Activated T-helper 2 cell treated with anti-CD3 and anti-CD28 coated beads, Interferon-gamma antibody, Interleukin-2, Interleukin-4, amounts not matched to agents 10 μg/mL and 5 μg/mL and 100 μg/mL, durations not matched to agents 14 hours and 24 hours and 36 hours (primary cell): ENCODE results near the gene RTN4R. TPM values are rescaled to one million over a fixed set of nuclear protein-coding genes. Genes with fewer than 3 reads are reported as not detected.
A peak's percentile ranks its signal among the peaks of the same experiment; 100 is the strongest.

Experiments used
- DNase-seq: peaks from one replicate; pipeline ENCODE4 v3.0.0; 2021; ENCODE audit warnings: low spot score
- H3K27ac Mint-ChIP-seq: one replicate; pipeline ENCODE4 v1.8.0; 2021; ENCODE audit warnings: mixed read lengths
- H3K27me3 Mint-ChIP-seq: one replicate; pipeline ENCODE4 v1.8.0; 2021; ENCODE audit warnings: low read depth, mixed read lengths
- H3K36me3 Mint-ChIP-seq: one replicate; pipeline ENCODE4 v1.8.0; 2021; ENCODE audit warnings: low read depth, mixed read lengths
- H3K4me1 Mint-ChIP-seq: one replicate; pipeline ENCODE4 v1.8.0; 2021; ENCODE audit warnings: low read depth, mixed read lengths
- H3K4me3 Mint-ChIP-seq: one replicate; pipeline ENCODE4 v1.8.0; 2021; ENCODE audit warnings: low read depth, mild to moderate bottlenecking, moderate library complexity, mixed read lengths
- H3K9me3 Mint-ChIP-seq: one replicate; pipeline ENCODE4 v1.8.0; 2021; ENCODE audit warnings: mixed read lengths
- intact Hi-C: fragments of 100-400 bp; cut with micrococcal nuclease; formaldehyde crosslinking; loops from one replicate; pipeline ENCODE4 v1.15.1; 2023
- total RNA-seq: library from RNA; stranded (reverse); gene quantifications from 2 replicates; pipeline ENCODE4 v1.2.3, GENCODE V29; 2022

Gene RTN4R
- total RNA-seq, 1 donor from 2014 or later = 1.9 TPM

DNA sequence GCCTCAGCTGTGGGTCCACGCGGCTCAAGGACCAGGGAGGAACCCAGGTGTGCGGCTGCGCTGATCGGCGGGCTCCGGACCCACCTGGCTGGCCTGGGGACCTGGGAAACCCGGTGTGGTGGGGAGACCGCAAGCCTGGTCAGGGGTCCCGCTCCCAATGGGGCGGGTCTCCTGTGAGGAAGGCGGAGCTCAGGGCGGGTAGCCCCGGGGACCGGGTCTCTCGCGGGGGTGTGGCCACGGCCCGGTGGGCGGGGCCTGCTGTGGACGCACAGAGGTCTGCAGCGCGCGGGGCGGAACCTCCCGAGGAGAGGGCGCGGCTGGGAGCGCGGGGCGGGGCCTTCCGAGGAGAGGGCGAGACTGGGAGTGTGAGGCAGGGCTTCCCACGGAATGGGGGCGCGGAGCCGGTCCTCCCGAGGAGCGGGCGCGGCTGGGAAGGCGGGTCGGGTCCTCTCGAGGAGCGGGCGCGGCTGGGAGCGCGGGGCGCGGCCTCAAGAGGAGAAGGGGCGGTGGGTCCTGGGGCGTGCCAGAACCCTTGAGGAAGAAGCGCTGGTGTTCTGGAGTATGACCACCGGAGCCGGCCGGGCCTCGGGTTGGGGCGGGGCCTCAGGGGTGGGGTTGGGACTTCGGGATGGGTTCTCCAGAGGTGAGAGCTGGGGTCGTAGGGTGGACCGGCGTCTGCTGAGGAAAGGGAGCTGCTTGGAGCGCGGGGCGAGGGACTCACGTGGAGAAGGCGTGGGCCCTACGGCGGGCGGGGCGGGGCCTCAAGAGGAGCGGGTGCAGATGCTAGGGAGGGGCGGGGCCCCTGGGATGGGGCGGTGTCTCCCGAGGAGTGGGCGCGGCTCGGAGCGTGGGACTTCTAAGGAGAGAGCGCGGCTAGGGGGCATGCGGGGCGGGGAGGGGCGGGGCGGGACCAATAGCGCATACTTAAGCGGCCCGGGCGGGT, 31.0 kb upstream of the RTN4R start:
- intact Hi-C loops = loop anchor here (2.0 kb wide), 1 partner anchor 22 kb away; the partner anchor contains the start of gene DGCR6L
- H3K36me3 Mint-ChIP-seq = no peaks in the 10 kb centered on the region
- no peaks in the 10 kb centered on the region for H3K9me3 Mint-ChIP-seq
- peaks cover 2% of the 10 kb centered on the region for H3K4me1 Mint-ChIP-seq
- DNase-seq = peak; percentile 87
- H3K27ac Mint-ChIP-seq = no peak overlapping the region
- peaks cover 26% of the 10 kb centered on the region for H3K27me3 Mint-ChIP-seq
- H3K4me3 Mint-ChIP-seq = peak overlapping the region; percentile 79

- H3K36me3 Mint-ChIP-seq = no peaks in the 10 kb centered on the region
- H3K27ac Mint-ChIP-seq = no peak overlapping the region
- peaks cover 26% of the 10 kb centered on the region for H3K27me3 Mint-ChIP-seq
- peaks cover 2% of the 10 kb centered on the region for H3K4me1 Mint-ChIP-seq
- H3K4me3 Mint-ChIP-seq = peak overlapping the region; percentile 49
- DNase-seq = no peak
- intact Hi-C loops = loop anchor here (2.0 kb wide), 1 partner anchor 23 kb away; the partner anchor contains the start of gene DGCR6L
- H3K9me3 Mint-ChIP-seq = no peaks in the 10 kb centered on the region
Measured at GRCh38 chr22:20298110-20298802, 30.1 kb upstream of the RTN4R start.

DNA sequence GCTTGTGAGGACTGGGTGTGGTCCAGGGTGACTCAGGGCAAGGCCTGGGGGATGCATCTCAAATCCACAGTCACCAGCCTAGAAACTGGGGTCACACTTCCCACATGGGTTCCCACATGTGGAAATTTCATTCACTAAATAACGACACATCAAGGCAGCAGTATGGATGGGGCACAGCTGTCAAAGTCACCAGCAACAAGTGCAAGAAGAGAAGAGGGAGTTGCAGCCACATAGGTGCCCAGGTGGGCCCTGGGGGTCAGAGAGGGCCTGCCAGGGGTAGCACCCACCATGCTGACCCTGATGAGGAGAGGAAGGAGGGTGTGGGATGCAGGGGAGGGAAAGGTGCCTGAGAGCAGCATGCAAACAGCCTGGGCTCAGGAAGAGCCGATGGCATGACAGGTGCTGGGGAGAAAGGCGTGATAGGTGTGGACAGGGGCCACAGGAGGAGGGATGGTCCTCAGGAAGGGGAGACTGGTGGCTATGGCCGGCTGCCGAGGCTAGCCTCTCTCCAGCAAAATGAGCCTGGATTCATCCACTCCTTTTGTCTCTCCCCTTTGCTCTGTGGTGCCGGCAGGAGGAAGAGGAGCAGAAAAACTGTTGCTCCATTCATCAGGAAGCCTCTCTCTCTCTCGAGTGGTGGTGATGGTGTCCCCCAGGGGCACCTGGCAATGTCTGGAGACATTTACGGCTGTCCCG, 29.4 kb upstream of the RTN4R start:
- Mint-ChIP-seq H3K9me3 (no peaks in the 10 kb centered on the region), H3K36me3 (no peaks in the 10 kb centered on the region), H3K4me3 (peak overlapping the region; percentile 49), H3K27me3 (peaks cover 23% of the 10 kb centered on the region), H3K4me1 (no peaks in the 10 kb centered on the region), H3K27ac (no peak overlapping the region)
- intact Hi-C loops = loop anchor here (2.0 kb wide), 1 partner anchor 23 kb away; the partner anchor contains the start of gene DGCR6L
- DNase-seq = no peak

DNA sequence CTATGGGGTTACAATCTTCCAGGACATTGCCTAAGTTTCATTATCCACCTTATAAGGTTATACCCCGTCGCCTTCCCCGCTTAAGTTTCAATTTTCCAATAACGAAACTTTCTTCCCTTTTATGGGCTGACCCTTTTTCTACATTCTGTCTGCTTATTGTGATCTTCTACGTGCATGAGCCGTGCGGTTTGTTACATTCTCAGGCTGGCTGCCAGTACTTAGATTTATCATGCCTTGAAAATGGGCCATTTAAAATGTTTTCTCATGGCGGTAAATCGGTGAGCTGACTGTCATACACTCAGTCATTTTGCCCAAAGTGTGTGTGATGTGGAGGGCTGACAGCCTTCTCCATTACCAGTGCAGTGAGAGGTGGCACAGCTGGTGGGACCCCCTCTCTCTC, 28.5 kb upstream of the RTN4R start:
- Mint-ChIP-seq H3K4me1 (no peaks in the 10 kb centered on the region), H3K27ac (no peak overlapping the region), H3K36me3 (no peaks in the 10 kb centered on the region), H3K9me3 (no peaks in the 10 kb centered on the region), H3K4me3 (no peak overlapping the region), H3K27me3 (peaks cover 19% of the 10 kb centered on the region)
- intact Hi-C loops = no loop called here
- DNase-seq = no peak

DNA sequence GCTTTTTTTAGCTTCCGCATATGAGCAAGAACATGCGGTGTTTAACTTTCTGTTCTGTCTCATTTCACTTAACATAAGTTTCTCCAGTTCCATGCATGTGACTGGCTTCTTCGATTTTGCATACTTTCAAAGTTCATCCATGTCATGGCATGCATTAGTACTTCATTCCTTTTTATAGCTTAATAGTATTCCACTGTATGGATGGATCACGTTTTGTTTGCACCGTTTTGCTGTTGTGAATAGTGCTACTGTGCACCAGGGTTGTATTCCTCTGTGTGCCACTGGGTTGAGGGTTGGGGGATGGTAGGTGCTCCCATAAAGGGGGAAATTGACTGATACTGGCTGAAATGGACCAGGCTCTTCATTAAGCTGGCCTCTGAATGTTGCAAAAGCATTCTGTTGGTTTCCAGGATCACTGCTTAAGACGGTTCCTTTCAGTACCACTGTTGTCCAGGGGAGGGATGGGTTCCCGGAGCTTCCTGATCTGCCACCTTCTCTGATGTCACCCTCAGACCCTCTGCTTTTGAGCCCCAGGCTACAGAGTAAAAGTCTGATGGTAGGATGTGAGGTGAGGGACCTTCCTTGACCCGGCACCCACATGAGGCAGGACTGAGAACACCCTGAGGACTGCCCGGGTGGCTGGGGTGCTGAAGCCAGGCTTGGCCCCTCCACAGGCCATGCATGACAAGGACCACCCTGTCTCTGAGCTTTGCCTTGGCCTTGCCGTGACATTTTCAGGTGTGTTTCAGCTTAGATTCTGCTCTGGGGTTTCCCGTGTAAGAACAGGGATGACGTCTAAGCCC, 27.3 kb upstream of the RTN4R start:
- intact Hi-C loops = no loop called here
- no peaks in the 10 kb centered on the region for H3K9me3 Mint-ChIP-seq
- no peak for DNase-seq
- H3K4me1 Mint-ChIP-seq = no peaks in the 10 kb centered on the region
- H3K4me3 Mint-ChIP-seq = no peak overlapping the region
- peaks cover 11% of the 10 kb centered on the region for H3K27me3 Mint-ChIP-seq
- no peak overlapping the region for H3K27ac Mint-ChIP-seq
- H3K36me3 Mint-ChIP-seq = no peaks in the 10 kb centered on the region

DNA sequence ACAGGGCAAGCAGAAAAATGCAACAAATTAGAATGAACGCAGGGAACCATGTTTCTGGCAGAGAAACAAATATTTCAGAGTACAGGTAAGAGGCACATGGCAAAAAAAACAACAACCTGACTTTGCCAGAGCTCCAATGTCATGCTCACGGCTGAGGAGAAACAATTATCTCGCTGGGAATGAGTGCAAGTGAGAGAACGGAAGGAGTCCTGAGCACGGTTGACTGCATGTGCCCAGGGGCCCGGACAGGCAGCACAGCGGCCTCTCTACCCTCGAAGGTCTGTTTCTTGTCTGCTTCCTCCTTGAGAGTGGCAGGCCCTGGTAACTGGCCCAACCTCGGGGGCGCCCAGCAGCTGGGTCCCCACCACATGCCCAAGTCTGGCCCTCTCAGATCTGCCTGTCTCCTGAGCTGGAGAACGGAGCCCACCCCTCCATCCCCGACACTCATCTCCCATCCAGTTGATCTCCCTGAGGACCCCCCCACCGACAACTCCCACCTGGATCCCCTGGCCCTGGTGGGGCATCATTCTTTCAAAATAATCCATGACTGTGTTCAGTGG, 24.6 kb upstream of the RTN4R start:
- Mint-ChIP-seq H3K4me1 (no peaks in the 10 kb centered on the region), H3K9me3 (no peaks in the 10 kb centered on the region), H3K36me3 (no peaks in the 10 kb centered on the region), H3K27ac (no peak overlapping the region), H3K27me3 (peaks cover 6% of the 10 kb centered on the region), H3K4me3 (no peak overlapping the region)
- intact Hi-C loops = no loop called here
- no peak for DNase-seq

DNA sequence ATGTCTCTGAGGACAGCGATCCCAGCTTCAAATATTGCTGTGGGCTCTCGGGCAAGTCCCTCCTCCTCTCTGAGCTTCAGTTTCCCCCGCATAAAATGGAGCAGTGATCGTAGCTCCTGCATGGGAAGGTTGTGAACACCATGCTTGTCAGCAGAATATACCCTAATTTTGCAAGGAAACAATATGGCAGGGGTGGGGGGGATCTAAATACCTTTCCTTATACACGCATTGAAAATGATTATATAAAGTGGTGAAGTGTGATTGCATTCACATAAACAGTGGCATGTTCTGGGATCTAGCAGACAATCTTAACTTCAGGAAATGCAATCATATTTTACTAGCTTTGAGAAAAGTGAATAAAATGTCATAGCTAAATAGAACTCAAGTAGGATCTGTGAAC, 24.0 kb upstream of the RTN4R start:
- no peak overlapping the region for H3K4me3 Mint-ChIP-seq
- H3K27ac Mint-ChIP-seq = no peak overlapping the region
- H3K27me3 Mint-ChIP-seq = peaks cover under 1% of the 10 kb centered on the region
- no peak for DNase-seq
- H3K4me1 Mint-ChIP-seq = no peaks in the 10 kb centered on the region
- no peaks in the 10 kb centered on the region for H3K36me3 Mint-ChIP-seq
- intact Hi-C loops = no loop called here
- H3K9me3 Mint-ChIP-seq = no peaks in the 10 kb centered on the region

GRCh38 chr22:20291604-20292063, 23.5 kb upstream of the RTN4R start:
- Mint-ChIP-seq H3K36me3 (no peaks in the 10 kb centered on the region), H3K9me3 (no peaks in the 10 kb centered on the region), H3K4me3 (no peak overlapping the region), H3K27me3 (no peaks in the 10 kb centered on the region), H3K27ac (no peak overlapping the region), H3K4me1 (no peaks in the 10 kb centered on the region)
- intact Hi-C loops = no loop called here
- DNase-seq = no peak

GRCh38 chr22:20291249-20291586, 23.1 kb upstream of the RTN4R start:
- no peaks in the 10 kb centered on the region for H3K36me3 Mint-ChIP-seq
- H3K27me3 Mint-ChIP-seq = no peaks in the 10 kb centered on the region
- DNase-seq = no peak
- H3K4me3 Mint-ChIP-seq = no peak overlapping the region
- no peak overlapping the region for H3K27ac Mint-ChIP-seq
- intact Hi-C loops = no loop called here
- no peaks in the 10 kb centered on the region for H3K9me3 Mint-ChIP-seq
- no peaks in the 10 kb centered on the region for H3K4me1 Mint-ChIP-seq

- no peaks in the 10 kb centered on the region for H3K9me3 Mint-ChIP-seq
- no peaks in the 10 kb centered on the region for H3K27me3 Mint-ChIP-seq
- DNase-seq = no peak
- no peak overlapping the region for H3K4me3 Mint-ChIP-seq
- H3K4me1 Mint-ChIP-seq = no peaks in the 10 kb centered on the region
- intact Hi-C loops = no loop called here
- H3K36me3 Mint-ChIP-seq = no peaks in the 10 kb centered on the region
- no peak overlapping the region for H3K27ac Mint-ChIP-seq
Measured at GRCh38 chr22:20290578-20291248, 22.6 kb upstream of the RTN4R start.

GRCh38 chr22:20290045-20290392, 21.9 kb upstream of the RTN4R start:
- Mint-ChIP-seq H3K9me3 (no peaks in the 10 kb centered on the region), H3K4me3 (no peak overlapping the region), H3K27ac (no peak overlapping the region), H3K4me1 (no peaks in the 10 kb centered on the region), H3K36me3 (no peaks in the 10 kb centered on the region), H3K27me3 (no peaks in the 10 kb centered on the region)
- intact Hi-C loops = no loop called here
- DNase-seq = no peak
